ENCODE data around the gene CDH1.

The CDH1 gene

DNA sequence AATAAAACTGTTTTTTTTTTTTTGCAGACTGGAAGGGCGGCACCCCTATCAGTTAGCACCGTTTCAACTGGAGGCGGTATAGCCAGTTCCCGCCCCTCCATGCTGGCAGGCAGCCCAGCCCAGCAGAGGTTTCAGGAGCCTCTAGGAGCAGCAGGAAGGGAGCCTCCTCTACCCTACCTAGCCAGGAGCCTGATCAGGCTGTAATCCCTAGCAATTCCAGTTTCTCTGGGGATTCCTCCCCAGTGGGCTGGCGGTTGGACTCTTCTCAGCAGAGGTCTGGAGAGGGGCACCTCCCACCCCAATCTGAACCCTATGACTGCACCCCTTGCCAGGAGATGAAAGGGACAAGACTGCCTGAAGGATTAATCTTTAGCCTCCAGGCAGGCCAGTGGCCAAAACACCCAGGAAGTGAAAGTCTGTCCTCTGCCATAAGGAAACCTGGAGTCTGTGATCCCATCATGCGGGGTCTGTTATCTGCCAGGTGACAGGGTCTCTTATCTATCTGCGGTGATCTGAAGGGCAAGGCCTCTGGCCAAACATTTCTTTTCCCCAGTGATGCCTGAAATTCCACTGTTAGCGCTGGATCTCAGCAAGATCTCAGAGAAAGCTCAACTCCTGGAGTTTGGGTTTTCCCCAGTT is 4.9 kb upstream of the CDH1 start:
- no peak for DNase-seq

DNA sequence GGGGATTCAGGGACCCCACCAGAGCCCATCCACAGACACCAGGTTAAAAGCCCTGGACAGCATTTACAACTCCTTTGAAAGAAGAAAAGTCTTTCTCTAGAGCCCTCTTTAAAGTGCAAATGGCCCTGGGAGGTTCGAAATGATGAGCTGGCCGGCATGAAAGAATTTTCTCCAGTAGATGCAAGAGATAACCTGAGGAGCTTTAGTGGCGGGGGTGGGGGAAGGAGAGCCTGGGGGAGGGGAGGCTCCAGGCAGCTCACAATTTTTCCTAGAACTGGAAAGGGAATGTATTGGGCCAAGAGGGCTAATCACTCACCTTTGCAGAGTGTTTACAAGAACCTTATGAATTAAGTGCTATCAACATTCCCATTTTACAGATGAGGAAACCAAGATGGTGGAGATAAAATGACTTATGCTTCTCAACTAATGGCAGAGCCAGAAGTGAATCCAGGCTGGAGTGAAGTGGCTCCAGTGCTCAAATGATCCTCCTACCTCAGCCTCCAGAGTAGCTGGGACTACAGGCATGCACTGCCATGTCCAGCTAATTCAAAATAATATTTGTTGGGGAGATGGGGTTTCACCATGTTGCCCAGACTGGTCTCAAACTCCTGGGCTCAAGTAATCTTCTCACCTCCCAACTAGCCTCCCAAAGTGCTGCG is 4.2 kb upstream of the CDH1 start:
- no peak for DNase-seq

DNA sequence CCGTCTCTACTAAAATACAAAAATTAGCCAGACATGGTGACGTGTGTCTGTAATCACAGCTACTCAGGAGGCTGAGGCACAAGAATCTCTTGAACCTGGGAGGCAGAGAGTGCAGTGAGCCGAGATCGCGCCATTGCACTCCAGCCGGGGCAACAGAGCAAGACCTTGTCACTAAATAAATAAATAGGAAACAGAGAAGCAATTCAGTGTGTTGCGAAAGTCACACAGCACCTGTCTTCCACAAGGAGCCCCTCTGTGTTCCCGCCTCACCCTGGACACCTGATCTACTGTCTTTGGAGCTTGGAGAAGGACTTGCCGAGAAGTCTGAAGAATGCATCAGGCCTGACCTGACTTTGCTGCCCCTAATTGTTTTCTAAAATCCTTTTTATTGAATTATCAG is 3.5 kb upstream of the CDH1 start:
- no peak for DNase-seq

DNA sequence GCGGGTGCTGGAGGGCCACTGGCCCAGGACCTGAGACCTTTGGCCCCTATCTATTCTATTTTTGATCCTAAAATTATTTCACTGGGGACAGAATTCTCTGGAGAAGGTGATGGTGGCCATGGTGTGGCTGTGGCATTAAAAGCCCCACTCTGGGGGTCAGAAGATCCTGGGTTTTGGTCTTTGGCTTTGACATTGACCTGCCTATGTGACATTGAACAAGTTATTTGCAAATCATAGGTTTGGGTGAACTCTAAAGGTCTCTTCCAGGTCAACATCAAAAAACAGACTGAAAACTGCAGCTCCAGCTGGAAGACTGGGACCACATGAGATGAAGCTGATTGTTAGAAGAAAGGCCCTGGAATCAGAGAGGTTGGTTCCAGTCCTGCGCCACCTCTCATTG is 2.3 kb upstream of the CDH1 start:
- DNase-seq: no peak

DNA sequence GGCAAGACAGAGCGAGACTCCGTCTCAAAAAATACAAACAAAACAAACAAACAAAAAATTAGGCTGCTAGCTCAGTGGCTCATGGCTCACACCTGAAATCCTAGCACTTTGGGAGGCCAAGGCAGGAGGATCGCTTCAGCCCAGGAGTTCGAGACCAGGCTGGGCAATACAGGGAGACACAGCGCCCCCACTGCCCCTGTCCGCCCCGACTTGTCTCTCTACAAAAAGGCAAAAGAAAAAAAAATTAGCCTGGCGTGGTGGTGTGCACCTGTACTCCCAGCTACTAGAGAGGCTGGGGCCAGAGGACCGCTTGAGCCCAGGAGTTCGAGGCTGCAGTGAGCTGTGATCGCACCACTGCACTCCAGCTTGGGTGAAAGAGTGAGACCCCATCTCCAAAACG is 531 bp upstream of the CDH1 start:
- DNase-seq: no peak

DNA sequence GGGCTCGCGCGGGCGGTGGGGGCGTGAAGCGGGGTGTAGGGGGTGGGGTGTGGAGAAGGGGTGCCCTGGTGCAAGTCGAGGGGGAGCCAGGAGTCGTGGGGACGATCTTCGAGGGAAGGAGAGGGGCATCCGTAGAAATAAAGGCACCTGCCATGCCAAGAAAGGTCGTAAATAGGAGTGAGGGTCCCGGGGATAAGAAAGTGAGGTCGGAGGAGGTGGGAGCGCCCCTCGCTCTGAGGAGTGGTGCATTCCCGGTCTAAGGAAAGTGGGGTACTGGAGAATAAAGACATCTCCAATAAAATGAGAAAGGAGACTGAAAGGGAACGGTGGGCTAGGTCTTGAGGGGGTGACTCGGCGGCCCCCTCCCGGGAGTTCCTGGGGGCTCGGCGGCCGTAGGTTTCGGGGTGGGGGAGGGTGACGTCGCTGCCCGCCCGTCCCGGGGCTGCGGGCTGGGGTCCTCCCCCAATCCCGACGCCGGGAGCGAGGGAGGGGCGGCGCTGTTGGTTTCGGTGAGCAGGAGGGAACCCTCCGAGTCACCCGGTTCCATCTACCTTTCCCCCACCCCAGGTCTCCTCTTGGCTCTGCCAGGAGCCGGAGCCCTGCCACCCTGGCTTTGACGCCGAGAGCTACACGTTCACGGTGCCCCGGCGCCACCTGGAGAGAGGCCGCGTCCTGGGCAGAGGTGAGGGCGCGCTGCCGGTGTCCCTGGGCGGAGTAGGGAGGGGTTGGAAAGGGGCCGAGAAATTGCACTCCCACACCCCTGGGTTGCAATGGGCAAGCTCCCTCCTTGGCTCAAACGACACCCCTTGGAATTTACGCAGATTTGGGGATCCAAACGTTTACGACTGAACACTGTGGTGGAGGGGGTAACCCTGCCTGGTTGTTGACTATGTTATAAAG is 888 bp downstream of the CDH1 start:
- DNase-seq: no peak

DNA sequence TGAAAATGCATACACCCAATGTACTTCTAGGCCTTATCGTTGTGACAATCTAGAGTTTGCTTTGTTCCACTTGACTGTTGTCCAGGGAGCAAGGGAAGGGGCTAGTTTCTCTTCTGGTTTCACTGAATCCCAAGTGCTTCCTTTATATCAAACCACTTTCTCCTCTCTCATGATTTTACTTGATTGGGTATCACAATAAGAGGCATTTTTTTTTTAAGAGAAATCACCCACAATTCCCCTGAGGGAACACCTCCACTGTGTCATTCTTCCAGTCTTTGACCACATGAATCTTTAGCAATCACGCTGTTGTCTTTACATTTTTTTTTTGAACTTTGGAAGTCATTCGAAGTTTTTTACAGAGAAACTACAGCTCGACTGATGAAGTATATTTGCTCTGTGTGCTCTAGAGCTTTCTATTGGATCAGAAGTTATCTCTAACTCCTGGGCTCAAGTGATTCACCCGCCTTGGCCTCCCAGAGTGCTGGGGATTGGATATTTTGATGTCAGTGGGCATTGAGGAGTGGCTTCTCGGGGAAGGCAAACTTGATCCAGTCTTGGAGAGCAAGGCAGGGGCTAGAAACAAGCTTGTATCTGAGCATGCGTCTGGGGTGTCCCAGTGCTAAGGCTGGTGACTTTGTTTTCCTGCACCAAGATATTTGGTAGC is 3.0 kb downstream of the CDH1 start:
- no peak for DNase-seq

DNA sequence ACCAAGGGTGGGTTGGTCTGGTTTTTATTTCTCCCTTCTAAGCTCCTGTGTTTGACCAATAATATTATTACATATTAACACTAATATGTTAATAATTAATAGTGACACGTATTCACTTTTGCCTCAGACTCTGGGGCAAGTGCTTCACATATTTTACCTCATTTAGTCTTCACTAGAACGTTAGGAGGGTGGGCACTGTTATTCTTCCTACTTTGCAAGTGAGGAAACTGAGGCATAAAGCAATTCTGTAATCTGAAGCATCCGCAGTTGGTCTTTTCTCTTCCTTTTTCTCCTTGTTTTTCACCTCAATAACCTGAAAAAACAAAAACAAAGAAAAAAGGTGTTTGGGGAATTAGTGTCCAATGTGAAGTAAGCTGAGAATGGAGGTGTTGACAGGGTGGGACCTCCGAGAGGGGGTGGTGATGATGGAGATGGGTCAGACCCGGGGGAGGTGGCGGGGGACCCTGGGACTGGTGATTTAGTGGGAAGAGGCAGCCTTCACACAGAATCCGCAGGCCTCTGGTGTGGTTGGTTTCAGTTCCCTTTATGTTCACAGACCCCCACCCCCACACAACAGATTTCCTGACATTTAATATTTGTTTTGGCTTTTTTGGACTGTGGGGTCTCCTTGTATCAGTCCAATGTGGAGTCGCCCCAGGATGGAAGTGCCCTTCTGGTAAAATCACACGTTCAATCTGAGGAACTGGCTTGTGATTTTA is 3.7 kb downstream of the CDH1 start:
- no peak for DNase-seq

DNA sequence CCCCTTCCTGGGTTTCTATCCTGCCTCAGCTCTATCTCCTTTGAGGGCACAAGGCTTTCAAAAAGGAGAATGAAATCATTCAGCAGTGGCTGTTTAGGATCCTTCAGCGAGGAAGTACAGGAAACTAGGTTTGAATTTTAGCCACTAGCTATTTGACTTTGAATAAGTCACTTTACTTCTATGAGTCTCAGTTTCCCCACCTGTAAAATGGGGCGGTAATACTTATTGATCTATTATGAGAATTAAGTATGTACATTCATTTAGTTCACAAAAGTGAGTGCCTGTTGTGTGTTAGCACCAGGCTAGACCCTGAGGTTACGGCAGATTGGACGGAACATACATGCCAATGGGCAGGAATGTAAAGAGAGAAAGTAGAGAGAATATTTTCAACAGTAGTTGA is 6.6 kb downstream of the CDH1 start:
- DNase-seq: no peak

DNA sequence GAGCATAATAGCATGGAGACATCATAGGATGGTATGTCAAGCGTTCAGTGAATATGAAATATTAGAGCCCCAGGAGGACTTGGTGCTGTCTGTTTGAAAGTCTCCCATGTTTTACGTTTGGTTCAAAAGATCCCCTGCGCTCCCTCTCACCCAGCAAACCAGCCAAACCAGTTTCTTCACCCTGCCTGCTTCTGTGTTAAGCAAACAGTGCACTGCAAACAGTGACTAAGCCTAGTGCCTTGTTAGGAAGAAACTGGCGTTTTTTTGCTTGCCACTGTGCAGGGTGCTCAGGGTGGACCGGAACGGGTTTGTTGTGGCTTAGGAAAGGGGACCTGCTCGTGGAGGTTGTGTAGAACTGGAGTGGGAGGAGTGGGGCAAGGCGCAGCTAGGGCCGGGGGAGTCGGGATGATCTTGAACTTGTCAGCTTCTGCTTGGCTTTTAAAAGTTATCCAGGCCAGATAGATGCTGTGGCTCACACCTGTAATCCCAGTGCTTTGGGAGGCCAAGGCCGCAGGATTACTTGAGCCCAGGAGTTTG is 7.7 kb downstream of the CDH1 start:
- no peak for DNase-seq

DNA sequence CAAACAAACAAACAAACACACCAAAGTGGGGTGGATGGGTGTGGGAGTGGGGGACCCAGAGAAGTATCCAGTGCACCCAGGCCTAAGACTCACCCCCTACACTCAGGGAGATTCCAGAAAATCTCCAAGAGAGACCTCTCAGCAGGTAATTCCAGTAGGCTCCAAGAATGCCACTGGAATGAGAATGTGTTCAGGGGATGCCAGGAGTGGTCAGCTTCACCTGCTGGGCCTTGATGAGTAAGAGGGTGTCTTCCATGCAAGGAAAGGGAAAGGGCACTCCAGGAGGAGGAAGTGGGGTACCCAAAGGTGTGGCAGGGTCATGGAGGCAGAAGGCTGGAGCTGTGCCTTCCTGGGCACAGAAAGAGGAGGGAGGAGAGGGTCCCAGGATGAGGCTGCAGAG is 9.9 kb downstream of the CDH1 start:
- no peak for DNase-seq

DNA sequence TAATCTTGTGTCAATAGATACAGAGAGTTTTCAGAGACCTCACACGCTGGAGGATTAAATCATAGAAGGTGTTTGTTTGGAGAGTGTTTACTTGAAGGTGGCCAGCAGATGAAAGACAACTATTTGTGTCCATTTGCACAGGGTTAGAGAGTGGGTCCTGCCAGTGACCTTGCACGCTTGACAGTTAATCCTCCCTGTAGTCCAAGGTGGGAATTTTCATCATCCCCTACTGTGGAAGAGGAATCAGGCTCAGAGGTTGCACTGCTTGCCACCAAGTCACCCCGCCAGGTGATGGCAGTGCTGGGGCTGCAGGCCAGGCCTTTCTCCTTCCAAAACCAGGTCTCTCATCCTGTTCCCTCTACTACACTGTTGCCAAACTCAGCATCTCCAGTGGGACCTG is 12.3 kb downstream of the CDH1 start:
- no peak for DNase-seq

DNA sequence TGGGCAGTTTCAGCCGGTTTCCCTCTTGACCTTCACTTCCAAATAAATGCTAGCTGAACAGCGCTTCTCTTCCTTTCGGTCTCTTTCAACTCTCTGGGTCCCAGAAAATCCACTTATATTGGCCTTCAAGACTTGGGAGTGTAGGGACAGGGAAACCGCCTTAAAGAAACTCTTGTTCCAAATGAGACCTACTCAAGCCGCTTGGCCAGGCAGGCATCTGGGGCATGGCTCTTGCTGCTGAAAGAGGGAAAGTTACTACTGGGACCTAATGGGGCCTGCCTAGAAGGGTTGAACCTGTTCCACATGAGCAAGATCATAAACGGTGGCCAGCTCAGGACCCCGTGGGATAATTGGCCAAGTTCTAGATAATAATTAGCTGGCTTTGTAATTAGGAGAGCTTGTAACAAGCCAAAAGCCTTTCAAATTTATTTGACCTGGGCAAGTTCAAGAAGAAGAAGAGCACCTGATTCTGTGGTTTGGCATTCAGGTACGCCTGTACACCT is 13.2 kb downstream of the CDH1 start:
- no peak for DNase-seq

DNA sequence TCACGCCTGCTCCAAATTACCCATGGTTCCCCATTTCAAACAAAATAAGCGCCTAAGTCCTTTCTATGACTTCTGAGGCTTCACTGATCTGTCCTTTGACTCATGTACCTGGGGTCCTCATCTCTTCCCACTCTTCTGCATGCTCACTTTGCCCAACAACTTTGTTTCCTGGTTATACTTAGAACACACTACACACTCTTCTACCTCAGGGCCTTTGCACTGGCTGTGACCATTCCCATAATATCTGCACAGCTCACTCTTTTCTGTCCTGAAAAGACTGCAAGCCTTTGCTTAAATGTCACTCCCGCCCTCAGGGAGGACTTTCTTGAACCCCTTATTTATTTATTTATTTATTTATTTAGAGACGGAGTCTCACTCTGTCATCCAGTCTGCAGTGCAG is 14.1 kb downstream of the CDH1 start:
- no peak for DNase-seq

DNA sequence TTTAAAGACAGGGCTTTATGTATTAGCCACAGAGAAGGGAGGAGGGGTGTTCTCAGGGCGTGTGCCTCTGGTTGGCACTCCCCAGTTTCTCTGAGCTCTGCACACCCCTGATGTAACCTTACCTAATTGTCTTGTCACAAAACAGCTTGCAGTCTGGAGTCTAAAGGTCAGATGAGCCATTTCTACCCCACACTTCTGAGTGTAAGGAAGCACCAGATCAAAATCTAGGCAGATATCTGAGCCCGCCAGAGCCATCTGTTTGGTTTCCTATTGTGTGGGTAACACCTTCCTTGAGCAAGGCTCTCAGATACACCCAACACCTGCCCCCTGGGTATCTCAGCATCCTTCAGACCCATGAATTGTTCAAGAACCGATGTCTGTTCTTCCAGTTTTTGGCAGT is 15.5 kb downstream of the CDH1 start:
- no peak for DNase-seq

DNA sequence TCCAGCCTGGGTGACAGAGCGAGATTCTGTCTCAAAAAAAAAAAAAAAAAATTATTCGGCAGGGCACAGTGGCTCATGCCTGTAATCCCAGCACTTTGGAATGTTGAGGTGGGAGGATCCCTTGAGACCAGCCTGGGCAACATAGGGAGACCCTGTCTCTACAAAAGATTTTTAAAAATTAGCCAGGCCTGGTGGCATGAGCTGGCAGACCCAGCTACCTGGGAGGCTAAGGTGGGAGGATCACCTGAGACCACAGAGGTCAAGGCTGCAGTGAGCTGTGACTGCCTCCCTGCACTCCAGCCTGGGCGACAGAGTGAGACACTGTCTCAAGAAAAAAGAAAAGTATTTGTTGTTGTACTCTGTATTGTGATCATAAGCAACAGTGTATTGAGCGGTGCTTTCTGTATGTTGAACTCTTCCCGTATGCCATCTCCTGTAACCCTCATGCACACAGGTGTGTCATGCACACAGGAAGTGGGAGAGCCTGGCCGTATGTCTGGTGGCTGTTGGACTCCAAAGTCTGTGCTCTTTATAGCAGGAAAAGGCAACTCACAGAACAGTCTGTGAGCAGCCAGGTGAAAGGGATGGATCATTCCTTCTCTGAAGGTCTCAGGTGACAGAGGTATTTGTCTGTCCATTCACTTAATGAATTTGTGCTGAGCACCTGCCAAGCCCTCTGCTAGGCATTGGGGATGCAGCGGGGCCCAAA is 17.1 kb downstream of the CDH1 start:
- DNase-seq: no peak

DNA sequence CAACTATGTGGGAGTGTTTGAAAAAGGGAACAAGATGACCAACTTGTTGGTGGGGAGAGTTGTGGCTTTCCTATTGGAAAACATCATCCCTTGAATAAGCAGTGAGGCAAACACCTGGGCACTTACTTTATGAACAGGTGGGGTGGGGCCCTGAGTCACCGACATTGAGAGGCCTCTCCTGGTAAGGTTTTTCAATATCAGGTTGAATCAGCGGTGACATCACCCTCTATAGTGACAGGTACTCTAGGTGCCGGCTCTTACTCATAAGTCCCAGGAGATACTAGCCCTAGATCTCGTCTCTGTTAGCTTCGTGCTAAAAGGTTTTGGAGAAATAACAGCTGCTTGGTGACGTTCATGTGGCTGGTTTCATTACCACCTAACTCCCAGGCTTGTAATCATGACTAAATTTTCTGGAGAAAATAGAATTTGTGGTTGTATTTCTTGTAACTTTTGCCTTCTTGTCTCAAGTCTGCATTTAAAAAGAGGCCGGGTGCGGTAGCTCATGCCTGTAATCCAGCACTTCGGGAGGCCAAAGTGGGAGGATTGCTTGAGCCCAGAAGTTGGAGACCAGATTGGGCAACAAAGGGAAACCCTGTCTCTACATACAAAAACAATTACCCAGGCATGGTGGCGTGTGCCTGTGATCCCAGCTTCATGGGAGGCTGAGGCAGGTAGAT is 19.3 kb downstream of the CDH1 start:
- peak; percentile 94 for DNase-seq

DNA sequence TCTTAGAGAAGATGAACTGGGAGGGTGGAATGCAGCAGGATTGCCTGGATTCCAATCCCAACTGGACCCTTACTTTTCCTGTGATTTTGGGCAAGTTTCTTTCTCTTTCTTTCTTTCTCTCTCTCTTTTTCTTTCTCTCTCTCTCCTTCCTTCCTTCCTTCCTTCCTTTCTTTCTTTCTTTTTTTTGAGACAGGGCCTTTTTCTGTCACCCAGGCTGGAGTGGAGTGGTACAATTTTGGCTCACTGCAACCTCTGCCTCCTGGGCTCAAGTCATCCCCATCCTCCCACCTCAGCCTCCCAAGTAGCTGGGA is 20.5 kb downstream of the CDH1 start:
- DNase-seq: no peak

DNA sequence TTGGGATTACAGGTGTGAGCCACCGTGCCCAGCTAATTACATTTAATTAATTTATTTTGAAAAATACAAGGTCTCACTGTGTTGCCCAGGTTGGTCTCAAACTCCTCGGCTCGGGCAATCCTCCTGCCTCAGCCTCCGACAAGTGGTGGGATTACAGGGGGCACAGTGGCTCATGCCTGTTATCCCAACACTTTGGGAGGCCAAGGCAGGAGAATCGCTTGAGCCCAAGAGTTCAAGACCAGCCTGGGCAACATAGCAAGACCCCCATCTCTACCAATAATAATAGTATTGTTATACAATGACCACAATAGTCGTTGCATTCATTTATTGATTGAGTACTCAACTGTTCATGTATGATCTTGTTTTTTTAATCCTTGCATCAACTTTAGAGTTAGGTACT is 22.0 kb downstream of the CDH1 start:
- no peak for DNase-seq

DNA sequence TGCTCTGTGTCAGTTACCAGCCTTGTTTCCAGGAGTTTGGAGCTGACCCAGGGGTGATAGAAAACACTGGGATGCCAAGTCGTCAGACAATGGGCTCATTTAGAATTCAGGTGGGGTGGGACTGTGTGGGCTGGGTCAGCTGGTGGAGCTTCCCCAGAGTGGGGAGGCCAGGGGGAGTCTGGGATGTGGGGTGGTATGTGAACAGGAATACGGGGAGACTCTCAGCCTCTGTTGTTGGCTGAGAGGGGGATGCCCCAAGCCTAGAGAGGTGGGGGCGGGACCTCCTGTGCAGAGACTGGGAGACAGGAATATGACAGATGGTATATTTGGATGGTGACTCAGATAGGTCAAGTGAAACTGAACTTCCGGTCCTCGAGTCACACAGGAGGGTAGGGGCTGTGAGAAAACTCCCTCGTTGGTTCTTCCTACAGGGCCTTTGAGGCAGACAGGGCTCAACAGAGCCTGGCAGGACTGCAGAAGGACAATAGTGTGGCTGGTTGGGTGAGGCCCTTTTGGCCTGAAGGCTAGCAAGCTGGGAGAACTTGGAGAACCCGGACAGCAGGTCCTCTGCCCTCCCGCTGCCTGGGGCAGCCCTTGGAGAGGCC is 23.7 kb downstream of the CDH1 start:
- DNase-seq: no peak

Data from NCI-H1436 treated with DMSO at 0.1 percent for 48 hours (cell line).